SU-DHL-6 (cell line): Measurements from ENCODE around the gene GRIK5.

Source experiments
- CTCF ChIP-seq: fragments of 200-600 bp; sonication (generic); IDR thresholded peaks from one replicate; pipeline ENCODE4 v1.5.1; 2017; ENCODE audit warnings: antibody characterized with exemption, mild to moderate bottlenecking, low read length, moderate library complexity; ENCODE audit not compliant: insufficient read depth, poor library complexity, severe bottlenecking
- EZH2phosphoT487 ChIP-seq: fragments of 200-600 bp; sonication (generic), shearing (Covaris generic); conservative IDR thresholded peaks from 2 replicates; pipeline ENCODE4 v1.6.1; 2018; ENCODE audit warnings: mild to moderate bottlenecking, antibody characterized with exemption, low read length, moderate library complexity, mixed read lengths

GRCh38 chr19:42040031-42040430 lies 30.0 kb downstream of the GRIK5 start:
- TF ChIP-seq CTCF (no peak), EZH2phosphoT487 (no peak)
